Measurements from ENCODE around the gene BLOC1S5.
"Not testable (repeated sequence)": the region's sequence is repeated elsewhere in the genome, so short reads cannot be mapped to it uniquely, and the experiment has no call there.

Gene BLOC1S5

GRCh38 chr6:8082572-8082953 lies 18.4 kb upstream of the BLOC1S5 start:
- no peak for DNase-seq (ENCODE audit: low read depth in 2 of 2)

- DNase-seq (ENCODE audit: low read depth in 2 of 2), result no peak
Measured at GRCh38 chr6:8080362-8081151, 16.4 kb upstream of the BLOC1S5 start.

- DNase-seq (ENCODE audit: low read depth in 2 of 2), result no peak
Measured at GRCh38 chr6:8079126-8079525, 14.9 kb upstream of the BLOC1S5 start.

DNA sequence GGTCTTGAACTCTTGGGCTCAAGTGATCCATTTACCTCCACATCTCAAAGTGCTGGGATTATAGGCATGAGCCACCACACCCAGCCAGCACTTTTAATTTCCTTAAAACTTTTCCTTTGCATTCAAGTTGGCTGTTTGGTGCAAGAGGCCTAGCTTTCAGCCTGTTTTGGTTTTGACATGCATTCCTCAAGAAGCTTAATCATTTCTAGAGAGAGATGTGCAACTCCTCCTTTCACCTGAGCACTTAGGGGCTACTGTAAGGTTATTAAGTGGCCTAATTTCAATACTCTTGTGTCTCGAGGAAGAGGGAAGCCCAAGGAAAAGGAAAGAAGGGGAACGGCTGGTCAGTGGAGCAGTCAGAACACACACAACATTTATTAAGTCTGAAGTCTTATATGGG lies 13.8 kb upstream of the BLOC1S5 start:
- DNase-seq (ENCODE audit: low read depth in 2 of 2), result no peak

DNA sequence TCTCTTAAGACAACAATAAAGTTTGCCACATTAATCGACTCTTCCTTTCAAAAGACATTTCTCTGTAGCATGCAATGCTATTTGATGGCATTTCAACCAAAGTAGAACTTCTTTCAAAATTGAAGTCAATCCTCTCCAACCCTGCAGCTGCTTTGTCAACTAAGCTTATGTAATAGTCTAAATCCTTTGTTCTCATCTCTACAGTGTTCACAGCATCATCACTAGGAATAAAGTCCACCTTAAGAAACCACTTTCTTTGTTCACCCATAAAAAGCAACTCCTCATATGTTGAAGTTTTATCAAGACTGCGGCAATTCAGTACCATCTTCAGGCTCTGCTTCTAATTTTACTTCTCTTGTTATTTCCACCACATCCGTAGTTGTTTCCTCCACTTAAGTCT lies 11.5 kb upstream of the BLOC1S5 start:
- no peak for DNase-seq (ENCODE audit: low read depth in 2 of 2)

DNA sequence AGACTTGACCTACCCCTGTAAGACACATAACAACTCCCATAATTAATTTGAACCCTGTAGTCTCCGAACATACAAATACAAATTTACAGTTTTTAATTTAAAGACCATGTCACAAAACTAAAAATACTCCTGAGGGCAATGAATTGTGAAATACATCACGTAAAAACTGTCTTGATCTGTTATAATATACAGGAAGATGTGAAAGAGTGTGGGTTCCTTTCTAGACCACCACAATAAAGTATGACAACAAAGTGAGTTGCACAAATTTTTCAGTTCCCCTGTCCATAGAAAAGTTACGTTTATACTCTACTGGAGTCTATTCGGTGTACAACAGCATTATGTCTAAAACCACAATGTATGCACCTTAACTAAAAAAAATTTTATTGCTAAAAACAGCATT lies 11.0 kb upstream of the BLOC1S5 start:
- no peak for DNase-seq (ENCODE audit: low read depth in 2 of 2)

DNA sequence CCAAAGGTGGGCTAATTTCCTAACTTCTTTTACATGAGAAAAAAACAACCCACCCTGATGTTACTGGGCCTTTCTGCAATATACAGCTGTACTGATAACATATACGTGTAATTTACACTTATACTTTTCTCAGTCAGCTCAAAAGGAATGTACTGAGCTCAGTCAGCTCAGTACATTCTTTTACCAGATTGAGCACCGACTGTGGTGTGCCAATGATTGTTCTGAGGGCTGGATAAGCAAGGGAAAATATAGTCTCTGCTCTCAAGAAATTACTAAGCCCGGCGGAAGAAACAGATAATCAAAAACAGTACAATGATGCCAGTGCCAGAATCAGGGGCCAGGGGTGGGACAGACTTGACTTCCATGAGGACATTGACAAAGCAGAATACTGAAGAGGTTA lies 10.0 kb upstream of the BLOC1S5 start:
- DNase-seq (ENCODE audit: low read depth in 2 of 2), result no peak

GRCh38 chr6:8073758-8074157 lies 9.6 kb upstream of the BLOC1S5 start:
- DNase-seq (ENCODE audit: low read depth in 2 of 2), result no peak

- DNase-seq (ENCODE audit: low read depth in 2 of 2), result no peak
Measured at GRCh38 chr6:8070718-8071117, 6.5 kb upstream of the BLOC1S5 start.

GRCh38 chr6:8069631-8070284 lies 5.6 kb upstream of the BLOC1S5 start:
- no peak for DNase-seq (ENCODE audit: low read depth in 2 of 2)

DNA sequence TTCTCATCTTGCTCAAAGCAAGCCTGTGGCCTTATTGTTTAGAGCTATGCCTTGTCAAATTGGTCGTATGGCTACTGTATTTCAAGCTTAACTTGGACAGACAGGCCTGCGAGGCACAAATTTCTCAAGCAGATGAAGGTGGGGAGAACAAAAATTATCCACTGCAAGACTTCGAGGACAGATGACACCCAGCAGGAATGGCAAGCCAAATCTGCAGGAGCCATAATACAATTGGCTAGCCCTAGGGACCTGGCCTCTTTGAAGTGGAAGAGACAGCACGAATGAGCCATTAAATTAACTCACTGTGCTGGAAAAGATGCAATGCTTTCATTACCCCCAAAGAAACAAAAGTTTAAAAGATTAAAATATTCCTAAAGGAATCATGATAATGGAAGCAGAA lies 5.0 kb upstream of the BLOC1S5 start:
- DNase-seq (ENCODE audit: low read depth in 2 of 2), result no peak

- no peak for DNase-seq (ENCODE audit: low read depth in 2 of 2)
Measured at GRCh38 chr6:8066108-8066507, 1.9 kb upstream of the BLOC1S5 start.

- DNase-seq (ENCODE audit: low read depth in 2 of 2), result peak; percentile 7 to 9
Measured at GRCh38 chr6:8065519-8065911, 1.3 kb upstream of the BLOC1S5 start.

DNA sequence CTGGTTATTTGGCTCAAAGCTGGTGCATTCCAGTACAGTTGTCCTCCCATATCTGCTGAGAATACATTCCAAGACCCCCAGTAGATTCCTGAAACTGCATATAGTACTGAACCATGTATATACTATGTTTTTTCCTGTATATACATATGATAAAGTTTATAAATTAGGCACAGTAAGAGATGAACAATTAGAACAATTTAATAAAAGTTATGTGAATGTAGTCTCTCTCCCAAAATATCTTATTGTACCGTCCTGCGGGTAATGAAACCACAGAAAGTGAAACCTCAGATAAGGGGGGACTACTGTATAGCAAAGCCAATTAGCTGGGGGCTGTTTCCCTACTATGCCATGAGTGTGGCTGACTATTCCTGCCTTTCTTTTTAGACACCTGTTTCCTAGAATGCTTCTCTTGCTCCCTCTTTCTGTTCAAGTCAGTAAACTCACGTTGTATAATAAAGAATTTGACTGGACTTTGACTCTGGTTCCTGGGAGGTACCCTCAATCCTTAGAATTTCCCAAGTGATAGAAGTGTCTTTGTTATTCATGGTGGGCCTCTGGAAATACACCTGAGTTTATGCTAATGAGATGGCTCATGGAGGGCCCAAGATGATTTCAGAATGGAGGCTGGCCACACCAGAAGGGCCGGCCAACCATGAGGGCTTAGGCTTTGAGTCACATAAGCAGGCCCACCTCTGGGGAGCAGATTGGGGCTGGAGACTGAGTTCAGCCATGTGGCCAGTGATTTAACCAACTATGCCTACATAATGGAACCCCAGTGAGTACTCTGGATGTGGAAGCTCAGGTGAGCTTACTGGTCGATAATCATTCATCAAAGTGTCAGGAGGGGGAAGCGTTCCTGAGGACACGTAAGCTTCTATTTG lies 689 bp upstream of the BLOC1S5 start:
- peak in 1 of 2 donors; percentile 3 for DNase-seq (ENCODE audit: low read depth in 2 of 2)

DNA sequence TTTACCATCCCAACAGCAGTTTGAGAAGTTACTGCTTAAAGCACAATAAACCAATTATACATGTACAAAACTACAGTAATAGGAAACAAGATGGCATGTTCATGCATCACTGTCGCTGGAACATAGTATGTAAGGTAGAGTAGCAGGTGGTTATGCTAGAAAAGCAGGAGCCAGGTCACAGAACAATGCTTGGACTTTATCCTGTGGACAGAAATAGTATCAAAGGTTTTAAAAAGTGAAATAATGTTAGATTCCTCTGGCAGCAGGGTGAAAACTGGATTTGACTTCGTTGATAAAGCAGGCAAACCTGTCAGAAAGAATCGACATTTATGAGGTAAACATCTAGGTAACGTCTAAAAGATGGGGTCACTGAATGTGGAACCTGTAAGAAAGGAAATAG lies 2.5 kb downstream of the BLOC1S5 start:
- DNase-seq (ENCODE audit: low read depth in 2 of 2), result no peak

DNA sequence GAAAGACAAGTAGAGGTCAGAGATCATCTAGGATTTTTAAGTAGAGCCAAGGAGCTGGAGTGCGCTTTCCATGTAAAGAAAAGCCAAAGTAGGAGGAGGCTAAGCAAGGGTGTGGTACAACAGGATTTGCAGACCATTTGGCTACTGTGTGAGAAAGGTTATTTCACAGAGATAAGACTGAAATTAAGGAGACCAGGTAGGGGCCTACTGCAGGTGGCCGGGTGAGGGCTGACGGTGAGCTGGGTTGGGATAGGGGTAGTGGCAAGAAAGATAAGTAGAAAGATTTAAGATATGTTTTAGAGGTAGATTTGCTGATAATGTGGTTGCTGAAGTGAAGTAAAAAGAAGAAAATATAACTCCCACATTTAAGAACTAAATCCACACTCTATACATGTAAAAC lies 3.8 kb downstream of the BLOC1S5 start:
- no peak for DNase-seq (ENCODE audit: low read depth in 2 of 2)

GRCh38 chr6:8059129-8059528 lies 5.1 kb downstream of the BLOC1S5 start:
- DNase-seq (ENCODE audit: low read depth in 2 of 2), result no peak

DNA sequence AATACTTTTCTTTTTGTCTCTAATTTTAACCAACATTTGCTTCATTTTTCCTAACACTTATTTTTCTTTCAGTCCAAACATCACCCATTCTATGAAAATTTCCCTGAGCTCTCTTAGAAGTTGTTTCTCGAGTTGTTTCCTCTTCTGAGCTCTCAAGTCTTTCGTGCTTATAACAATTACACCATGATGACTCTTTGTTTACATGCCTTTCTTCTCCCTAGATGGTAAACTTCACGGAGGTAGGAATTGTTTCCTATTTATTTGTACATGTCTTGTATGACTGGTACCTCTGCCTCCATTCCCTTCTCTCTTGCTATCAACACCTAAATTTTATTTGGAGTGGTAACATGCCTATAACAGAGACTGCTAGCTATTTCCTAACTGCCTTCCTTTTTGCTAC lies 6.4 kb downstream of the BLOC1S5 start:
- DNase-seq (ENCODE audit: low read depth in 2 of 2), result no peak

GRCh38 chr6:8057263-8057662 lies 6.9 kb downstream of the BLOC1S5 start:
- no peak for DNase-seq (ENCODE audit: low read depth in 2 of 2)

- DNase-seq (ENCODE audit: low read depth in 2 of 2), result no peak
Measured at GRCh38 chr6:8054276-8054675, 9.9 kb downstream of the BLOC1S5 start.

DNA sequence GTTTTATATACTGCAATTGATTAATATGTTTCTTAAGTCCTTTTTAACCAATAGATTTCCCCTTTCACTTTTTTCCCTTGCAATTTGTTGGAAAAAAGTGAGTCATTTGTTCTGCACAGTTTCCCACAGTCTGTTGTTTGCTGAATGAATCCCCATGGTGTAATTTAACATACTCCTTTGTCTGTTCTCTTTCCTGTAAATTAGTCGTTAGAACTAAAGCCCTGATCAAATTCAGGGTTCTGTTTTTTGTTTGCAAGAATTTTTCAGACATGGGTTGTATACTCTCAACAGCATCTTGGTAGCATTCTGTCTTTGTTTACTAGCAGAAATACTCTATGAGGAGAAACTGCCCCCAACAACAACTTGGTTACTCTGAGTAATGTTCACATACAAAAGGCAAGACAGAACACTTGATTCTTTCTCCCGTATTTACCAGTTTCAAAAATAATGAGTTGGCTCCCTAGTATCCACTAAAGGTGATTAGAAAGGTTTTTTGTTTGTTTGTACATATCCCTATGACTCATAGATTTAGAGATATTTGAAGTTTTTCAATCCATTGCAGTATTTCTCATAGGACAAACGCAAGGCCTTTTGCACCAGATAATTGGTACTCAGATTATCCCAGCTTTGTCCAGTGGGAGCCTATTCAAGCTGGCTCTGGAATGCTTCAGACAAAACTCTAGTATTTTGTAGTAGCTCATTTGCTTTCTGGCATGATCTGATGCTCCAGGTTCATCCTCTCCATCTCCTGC lies 16.5 kb downstream of the BLOC1S5 start:
- no peak for DNase-seq (ENCODE audit: low read depth in 2 of 2)

DNA sequence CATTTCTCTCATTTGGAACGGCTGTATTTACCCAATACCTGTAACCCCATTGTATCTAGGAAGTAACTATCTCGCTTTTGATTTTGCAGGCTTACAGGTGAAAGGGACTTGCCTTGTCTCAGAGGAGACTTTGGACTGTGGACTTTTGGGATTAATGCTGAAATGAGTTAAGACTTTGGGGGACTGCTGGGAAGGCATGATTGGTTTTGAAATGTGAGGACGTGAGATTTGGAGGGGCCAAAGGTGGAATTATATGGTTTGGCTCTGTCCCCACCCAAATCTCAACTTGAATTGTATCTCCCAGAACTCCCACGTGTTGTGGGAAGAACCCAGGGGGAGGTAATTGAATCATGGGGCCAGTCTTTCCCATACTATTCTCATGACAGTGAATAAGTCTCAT lies 18.4 kb downstream of the BLOC1S5 start:
- not testable (repeated sequence) for DNase-seq (ENCODE audit: low read depth in 2 of 2)

Data from stimulated activated CD4-positive, alpha-beta T cell treated with anti-CD3 and anti-CD28 coated beads, Interleukin-1b, Interleukin-23, amount 100 ng/mL, for 4 hours (primary cell).